ENCODE data around the gene DUSP19.

Gene DUSP19

GRCh38 chr2:183069174-183069573, 9.4 kb upstream of the DUSP19 start:
- DNase-seq, result no peak

GRCh38 chr2:183070942-183071844, 7.4 kb upstream of the DUSP19 start:
- no peak for DNase-seq

- no peak for DNase-seq
Observed at GRCh38 chr2:183072177-183072576, 6.4 kb upstream of the DUSP19 start.

GRCh38 chr2:183078163-183078463, 434 bp upstream of the DUSP19 start:
- no peak for DNase-seq

GRCh38 chr2:183079139-183079775, 710 bp downstream of the DUSP19 start:
- DNase-seq, result no peak

GRCh38 chr2:183081911-183082310, 3.4 kb downstream of the DUSP19 start:
- DNase-seq, result no peak

- no peak for DNase-seq
Observed at GRCh38 chr2:183088061-183088460, 9.5 kb downstream of the DUSP19 start.

- DNase-seq, result no peak
Observed at GRCh38 chr2:183089192-183089851, 10.8 kb downstream of the DUSP19 start.

GRCh38 chr2:183091318-183091953, 12.9 kb downstream of the DUSP19 start:
- DNase-seq, result no peak

GRCh38 chr2:183091954-183092345, 13.4 kb downstream of the DUSP19 start:
- no peak for DNase-seq

GRCh38 chr2:183093857-183094657, 15.5 kb downstream of the DUSP19 start:
- no peak for DNase-seq

GRCh38 chr2:183105402-183106134, 27.0 kb downstream of the DUSP19 start:
- DNase-seq, result no peak

GRCh38 chr2:183112577-183112976, 34.0 kb downstream of the DUSP19 start:
- DNase-seq, result no peak

GRCh38 chr2:183113630-183114029, 35.1 kb downstream of the DUSP19 start:
- DNase-seq, result no peak

- no peak for DNase-seq
Observed at GRCh38 chr2:183117226-183117625, 38.7 kb downstream of the DUSP19 start.

GRCh38 chr2:183123117-183123958, 44.8 kb downstream of the DUSP19 start:
- no peak for DNase-seq

- no peak for DNase-seq
Observed at GRCh38 chr2:183123959-183124221, 45.3 kb downstream of the DUSP19 start.

- DNase-seq, result peak; percentile 50
Observed at GRCh38 chr2:183124222-183124956, 45.8 kb downstream of the DUSP19 start, which contains the start of gene NUP35. Gene NUP35, plus strand, starts transcription at chr2:183124443. Its CDS starts 15 bp downstream, at chr2:183124458.

GRCh38 chr2:183124957-183125255, 46.4 kb downstream of the DUSP19 start:
- DNase-seq, result no peak

- DNase-seq, result no peak
Observed at GRCh38 chr2:183125659-183126341, 47.3 kb downstream of the DUSP19 start.
